ENCODE data around the gene ASRGL1.

ASRGL1 gene

DNA sequence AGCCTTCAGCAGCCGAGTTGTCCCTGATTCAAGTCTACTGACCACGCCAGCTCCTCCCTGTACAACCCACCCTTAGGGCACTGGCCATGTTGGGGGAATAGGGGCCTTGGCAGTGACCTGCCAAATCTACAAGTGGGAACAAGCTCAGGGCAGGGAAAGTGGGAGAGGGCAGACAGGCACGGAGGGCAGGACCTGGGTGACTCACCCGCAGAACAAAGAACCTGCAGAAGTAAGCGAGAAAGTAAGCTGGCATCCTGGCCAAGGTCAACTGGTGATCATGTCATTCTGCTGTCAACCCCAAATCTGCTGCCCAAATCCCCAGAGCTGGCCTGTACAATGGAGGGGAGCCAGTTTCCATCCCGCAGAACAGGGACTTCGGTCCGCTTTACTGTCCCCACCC lies 73.7 kb downstream of the ASRGL1 start:
- no peak for ATAC-seq
- TF ChIP-seq, protein P1, sequence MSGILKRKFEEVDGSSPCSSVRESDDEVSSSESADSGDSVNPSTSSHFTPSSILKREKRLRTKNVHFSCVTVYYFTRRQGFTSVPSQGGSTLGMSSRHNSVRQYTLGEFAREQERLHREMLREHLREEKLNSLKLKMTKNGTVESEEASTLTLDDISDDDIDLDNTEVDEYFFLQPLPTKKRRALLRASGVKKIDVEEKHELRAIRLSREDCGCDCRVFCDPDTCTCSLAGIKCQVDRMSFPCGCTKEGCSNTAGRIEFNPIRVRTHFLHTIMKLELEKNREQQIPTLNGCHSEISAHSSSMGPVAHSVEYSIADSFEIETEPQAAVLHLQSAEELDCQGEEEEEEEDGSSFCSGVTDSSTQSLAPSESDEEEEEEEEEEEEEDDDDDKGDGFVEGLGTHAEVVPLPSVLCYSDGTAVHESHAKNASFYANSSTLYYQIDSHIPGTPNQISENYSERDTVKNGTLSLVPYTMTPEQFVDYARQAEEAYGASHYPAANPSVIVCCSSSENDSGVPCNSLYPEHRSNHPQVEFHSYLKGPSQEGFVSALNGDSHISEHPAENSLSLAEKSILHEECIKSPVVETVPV (CRISPR knock-in tag; IDR thresholded peaks at IDR 0.05): no peak
- TF ChIP-seq, protein P2, sequence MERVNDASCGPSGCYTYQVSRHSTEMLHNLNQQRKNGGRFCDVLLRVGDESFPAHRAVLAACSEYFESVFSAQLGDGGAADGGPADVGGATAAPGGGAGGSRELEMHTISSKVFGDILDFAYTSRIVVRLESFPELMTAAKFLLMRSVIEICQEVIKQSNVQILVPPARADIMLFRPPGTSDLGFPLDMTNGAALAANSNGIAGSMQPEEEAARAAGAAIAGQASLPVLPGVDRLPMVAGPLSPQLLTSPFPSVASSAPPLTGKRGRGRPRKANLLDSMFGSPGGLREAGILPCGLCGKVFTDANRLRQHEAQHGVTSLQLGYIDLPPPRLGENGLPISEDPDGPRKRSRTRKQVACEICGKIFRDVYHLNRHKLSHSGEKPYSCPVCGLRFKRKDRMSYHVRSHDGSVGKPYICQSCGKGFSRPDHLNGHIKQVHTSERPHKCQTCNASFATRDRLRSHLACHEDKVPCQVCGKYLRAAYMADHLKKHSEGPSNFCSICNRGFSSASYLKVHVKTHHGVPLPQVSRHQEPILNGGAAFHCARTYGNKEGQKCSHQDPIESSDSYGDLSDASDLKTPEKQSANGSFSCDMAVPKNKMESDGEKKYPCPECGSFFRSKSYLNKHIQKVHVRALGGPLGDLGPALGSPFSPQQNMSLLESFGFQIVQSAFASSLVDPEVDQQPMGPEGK (CRISPR knock-in tag; IDR thresholded peaks at IDR 0.05; ENCODE audit: borderline replicate concordance): no peak
- TF ChIP-seq RARB (CRISPR knock-in tag; IDR thresholded peaks at IDR 0.05) (no peak), ZNF8 (CRISPR knock-in tag; IDR thresholded peaks at IDR 0.05) (no peak), ZFP3 (CRISPR knock-in tag; IDR thresholded peaks at IDR 0.05) (no peak), TOX (CRISPR knock-in tag; IDR thresholded peaks at IDR 0.05; ENCODE audit: borderline replicate concordance) (no peak), ZC3H10 (CRISPR knock-in tag; IDR thresholded peaks at IDR 0.05) (no peak), CSDC2 (CRISPR knock-in tag; IDR thresholded peaks at IDR 0.05) (no peak)
- TF ChIP-seq, protein P3, sequence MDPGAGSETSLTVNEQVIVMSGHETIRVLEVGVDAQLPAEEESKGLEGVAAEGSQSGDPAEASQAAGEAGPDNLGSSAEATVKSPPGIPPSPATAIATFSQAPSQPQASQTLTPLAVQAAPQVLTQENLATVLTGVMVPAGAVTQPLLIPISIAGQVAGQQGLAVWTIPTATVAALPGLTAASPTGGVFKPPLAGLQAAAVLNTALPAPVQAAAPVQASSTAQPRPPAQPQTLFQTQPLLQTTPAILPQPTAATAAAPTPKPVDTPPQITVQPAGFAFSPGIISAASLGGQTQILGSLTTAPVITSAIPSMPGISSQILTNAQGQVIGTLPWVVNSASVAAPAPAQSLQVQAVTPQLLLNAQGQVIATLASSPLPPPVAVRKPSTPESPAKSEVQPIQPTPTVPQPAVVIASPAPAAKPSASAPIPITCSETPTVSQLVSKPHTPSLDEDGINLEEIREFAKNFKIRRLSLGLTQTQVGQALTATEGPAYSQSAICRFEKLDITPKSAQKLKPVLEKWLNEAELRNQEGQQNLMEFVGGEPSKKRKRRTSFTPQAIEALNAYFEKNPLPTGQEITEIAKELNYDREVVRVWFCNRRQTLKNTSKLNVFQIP (CRISPR knock-in tag; IDR thresholded peaks at IDR 0.05; ENCODE audit: borderline replicate concordance, low read depth): no peak

DNA sequence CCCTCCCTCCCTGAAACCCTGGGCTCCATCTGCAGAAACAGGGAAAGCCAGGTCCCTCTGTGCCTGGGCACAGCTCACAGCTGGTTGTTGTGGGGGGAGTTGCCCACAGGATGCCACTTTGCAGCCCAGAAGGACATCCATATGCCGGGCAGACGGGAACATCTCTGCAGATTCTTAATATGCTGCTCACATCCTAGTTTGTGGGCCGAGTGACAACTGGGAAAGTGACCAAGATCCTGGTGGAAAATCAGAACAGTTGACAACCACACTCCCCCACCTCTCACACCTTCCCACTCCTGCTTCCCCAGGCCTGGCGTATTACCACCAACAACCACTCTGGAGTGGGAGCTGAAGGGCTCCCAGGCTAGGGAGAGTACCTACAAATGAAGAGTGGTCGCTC lies 74.3 kb downstream of the ASRGL1 start:
- ATAC-seq: no peak; the same call in 2 of the 3 replicates
- TF ChIP-seq ZNF70 (CRISPR knock-in tag; IDR thresholded peaks at IDR 0.05): no peak
- TF ChIP-seq, protein P1 (CRISPR knock-in tag; IDR thresholded peaks at IDR 0.05): no peak
- TF ChIP-seq TCF4 (CRISPR knock-in tag; IDR thresholded peaks at IDR 0.05; ENCODE audit: borderline replicate concordance): no peak
- TF ChIP-seq PPARA (CRISPR knock-in tag; IDR thresholded peaks at IDR 0.05; ENCODE audit: borderline replicate concordance): no peak
- TF ChIP-seq, protein P2 (CRISPR knock-in tag; IDR thresholded peaks at IDR 0.05; ENCODE audit: borderline replicate concordance): no peak
- TF ChIP-seq ISL1 (CRISPR knock-in tag; IDR thresholded peaks at IDR 0.05): no peak
- TF ChIP-seq GLIS3 (CRISPR knock-in tag; IDR thresholded peaks at IDR 0.05): no peak
- no peak for TF ChIP-seq ESRRG (CRISPR knock-in tag; IDR thresholded peaks at IDR 0.05)
- TF ChIP-seq BACH2 (CRISPR knock-in tag; IDR thresholded peaks at IDR 0.05; ENCODE audit: borderline replicate concordance): no peak
- no peak for TF ChIP-seq ZFP30 (CRISPR knock-in tag; IDR thresholded peaks at IDR 0.05)
- TF ChIP-seq CSDC2 (CRISPR knock-in tag; IDR thresholded peaks at IDR 0.05): no peak
- no peak for TF ChIP-seq SNAI2 (CRISPR knock-in tag; IDR thresholded peaks at IDR 0.05)
- TF ChIP-seq ZNF565 (CRISPR knock-in tag; conservative IDR thresholded peaks at IDR 0.05; ENCODE audit: low read depth): no peak
- no peak for TF ChIP-seq ZNF8 (CRISPR knock-in tag; IDR thresholded peaks at IDR 0.05)
- TF ChIP-seq, protein P4, sequence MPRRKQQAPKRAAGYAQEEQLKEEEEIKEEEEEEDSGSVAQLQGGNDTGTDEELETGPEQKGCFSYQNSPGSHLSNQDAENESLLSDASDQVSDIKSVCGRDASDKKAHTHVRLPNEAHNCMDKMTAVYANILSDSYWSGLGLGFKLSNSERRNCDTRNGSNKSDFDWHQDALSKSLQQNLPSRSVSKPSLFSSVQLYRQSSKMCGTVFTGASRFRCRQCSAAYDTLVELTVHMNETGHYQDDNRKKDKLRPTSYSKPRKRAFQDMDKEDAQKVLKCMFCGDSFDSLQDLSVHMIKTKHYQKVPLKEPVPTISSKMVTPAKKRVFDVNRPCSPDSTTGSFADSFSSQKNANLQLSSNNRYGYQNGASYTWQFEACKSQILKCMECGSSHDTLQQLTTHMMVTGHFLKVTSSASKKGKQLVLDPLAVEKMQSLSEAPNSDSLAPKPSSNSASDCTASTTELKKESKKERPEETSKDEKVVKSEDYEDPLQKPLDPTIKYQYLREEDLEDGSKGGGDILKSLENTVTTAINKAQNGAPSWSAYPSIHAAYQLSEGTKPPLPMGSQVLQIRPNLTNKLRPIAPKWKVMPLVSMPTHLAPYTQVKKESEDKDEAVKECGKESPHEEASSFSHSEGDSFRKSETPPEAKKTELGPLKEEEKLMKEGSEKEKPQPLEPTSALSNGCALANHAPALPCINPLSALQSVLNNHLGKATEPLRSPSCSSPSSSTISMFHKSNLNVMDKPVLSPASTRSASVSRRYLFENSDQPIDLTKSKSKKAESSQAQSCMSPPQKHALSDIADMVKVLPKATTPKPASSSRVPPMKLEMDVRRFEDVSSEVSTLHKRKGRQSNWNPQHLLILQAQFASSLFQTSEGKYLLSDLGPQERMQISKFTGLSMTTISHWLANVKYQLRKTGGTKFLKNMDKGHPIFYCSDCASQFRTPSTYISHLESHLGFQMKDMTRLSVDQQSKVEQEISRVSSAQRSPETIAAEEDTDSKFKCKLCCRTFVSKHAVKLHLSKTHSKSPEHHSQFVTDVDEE (CRISPR knock-in tag; IDR thresholded peaks at IDR 0.05): no peak
- TF ChIP-seq RARB (CRISPR knock-in tag; IDR thresholded peaks at IDR 0.05): no peak
- no peak for TF ChIP-seq ARNTL (CRISPR knock-in tag; IDR thresholded peaks at IDR 0.05; ENCODE audit: borderline replicate concordance, low read depth)

Measured in SK-N-SH treated with all-trans-retinoic acid at 6 μM for 48 hours (cell line).